Measurements from ENCODE around the gene FAM209A.
A peak's percentile ranks its signal among the peaks of the same experiment; 100 is the strongest.
"Not testable (repeated sequence)": the region's sequence is repeated elsewhere in the genome, so short reads cannot be mapped to it uniquely, and the experiment has no call there.

Gene FAM209A

GRCh38 chr20:56542489-56543030, 18.0 kb downstream of the FAM209A start:
- no peak for TF ChIP-seq CTCF (IDR thresholded peaks at IDR 0.05; ENCODE audit: extremely low read depth, missing control alignments)
- no peak for DNase-seq (ENCODE audit: low spot score)

- TF ChIP-seq CTCF (IDR thresholded peaks at IDR 0.05; ENCODE audit: extremely low read depth, missing control alignments) = no peak
- DNase-seq (ENCODE audit: low spot score) = no peak
Observed at GRCh38 chr20:56551571-56551970, 27.0 kb downstream of the FAM209A start.

- no peak for DNase-seq (ENCODE audit: low spot score)
- no peak for TF ChIP-seq CTCF (IDR thresholded peaks at IDR 0.05; ENCODE audit: extremely low read depth, missing control alignments)
Observed at GRCh38 chr20:56552911-56553629, 28.5 kb downstream of the FAM209A start.

- TF ChIP-seq CTCF (IDR thresholded peaks at IDR 0.05; ENCODE audit: extremely low read depth, missing control alignments) = no peak
- DNase-seq (ENCODE audit: low spot score) = peak; percentile 47
Observed at GRCh38 chr20:56554869-56555268, 30.3 kb downstream of the FAM209A start.

GRCh38 chr20:56558968-56559367, 34.4 kb downstream of the FAM209A start:
- TF ChIP-seq CTCF (IDR thresholded peaks at IDR 0.05; ENCODE audit: extremely low read depth, missing control alignments) = no peak
- no peak for DNase-seq (ENCODE audit: low spot score)

GRCh38 chr20:56564526-56564925, 40.0 kb downstream of the FAM209A start:
- DNase-seq (ENCODE audit: low spot score) = not testable (repeated sequence)

GRCh38 chr20:56565511-56565910, 41.0 kb downstream of the FAM209A start:
- TF ChIP-seq CTCF (IDR thresholded peaks at IDR 0.05; ENCODE audit: extremely low read depth, missing control alignments) = no peak
- DNase-seq (ENCODE audit: low spot score) = no peak

- DNase-seq (ENCODE audit: low spot score) = no peak
- no peak for TF ChIP-seq CTCF (IDR thresholded peaks at IDR 0.05; ENCODE audit: extremely low read depth, missing control alignments)
Observed at GRCh38 chr20:56566621-56567020, 42.1 kb downstream of the FAM209A start.

Measured in GM20000 (cell line).